B cell (primary cell): ENCODE measurements around the gene RAI14. TPM values are rescaled to one million over a fixed set of nuclear protein-coding genes. Genes with fewer than 3 reads are reported as not detected.

Experiments used
- ATAC-seq: fragments of 200-7000 bp; cut with Tn5 transposase; one replicate; pipeline ENCODE4 v1.10.0; 2021; ENCODE audit warnings: low read depth, mild to moderate bottlenecking, moderate number of reproducible peaks, moderate library complexity
- CTCF ChIA-PET: fragments of 350-600 bp; sonication (Branson Sonifier 250); formaldehyde crosslinking; loops from one replicate; lab custom pipeline; 2021; ENCODE audit warnings: antibody characterized with exemption, inconsistent platforms; lab: Charles Lee
- POLR2A ChIA-PET: fragments of 350-600 bp; sonication (Branson Sonifier 250); formaldehyde crosslinking; loops from one replicate; lab custom pipeline; 2021; ENCODE audit warnings: antibody characterized with exemption; lab: Charles Lee
- DNase-seq: peaks from one replicate; pipeline ENCODE4 v3.0.0; 2013
- H2AFZ ChIP-seq: 2 replicates; pipeline ENCODE4 v1.6.1; 2012; ENCODE audit warnings: mild to moderate bottlenecking, low read depth, low read length; ENCODE audit not compliant: insufficient read depth, poor library complexity, severe bottlenecking
- H3K27ac ChIP-seq, 2 donors: 1 replicate in 1 of 2; 2 replicates in 1 of 2; pipeline ENCODE4 v1.5.1; 2012 to 2013; ENCODE audit warnings: low read length in 2 of 2, mild to moderate bottlenecking in 2 of 2, moderate library complexity in 1 of 2
- H3K27me3 ChIP-seq, 4 experiments: fragments of 200-600 bp in 1 of 4; sonication (generic) in 1 of 4; replicated peaks in 1 of 4; 1 replicate in 2 of 4; 2 replicates in 2 of 4; pipeline versions ENCODE4 v1.6.1 to v1.7.0; 2013 to 2016; ENCODE audit warnings: low read length in 3 of 4, mild to moderate bottlenecking in 2 of 4, mixed read lengths in 1 of 4, moderate library complexity in 1 of 4; ENCODE audit not compliant: insufficient read depth in 4 of 4, control insufficient read depth in 3 of 4; ENCODE audit errors: control extremely low read depth in 1 of 4
- H3K36me3 ChIP-seq, 2 experiments: replicated peaks in 1 of 2; 1 replicate in 1 of 2; 2 replicates in 1 of 2; pipeline versions ENCODE4 v1.6.1 to v1.7.1; 2013; ENCODE audit warnings: low read length in 1 of 2; ENCODE audit not compliant: insufficient read depth in 2 of 2, control insufficient read depth in 1 of 2; ENCODE audit errors: control extremely low read depth in 1 of 2, extremely low read depth in 1 of 2
- H3K4me1 ChIP-seq, 2 donors: fragments of 200-600 bp in 1 of 2; sonication (generic) in 1 of 2; 1 replicate in 1 of 2; 2 replicates in 1 of 2; pipeline versions ENCODE4 v1.5.1 to v1.6.1; 2013 to 2017; ENCODE audit warnings: low read length in 2 of 2; ENCODE audit not compliant: control insufficient read depth in 2 of 2, insufficient read depth in 2 of 2
- H3K4me2 ChIP-seq: replicated peaks from 2 replicates; pipeline ENCODE3; 2012; ENCODE audit warnings: mild to moderate bottlenecking, low read depth, low read length; ENCODE audit not compliant: poor library complexity, severe bottlenecking
- H3K4me3 ChIP-seq, 5 experiments: fragments of 200-600 bp in 1 of 5; sonication (generic) in 1 of 5; 1 replicate in 3 of 5; 2 replicates in 2 of 5; pipeline versions ENCODE4 v1.5.1 to v1.7.0; 2011 to 2016; ENCODE audit warnings: low read length in 4 of 5, mild to moderate bottlenecking in 4 of 5, low read depth in 2 of 5, control low read depth in 1 of 5, moderate library complexity in 1 of 5; ENCODE audit not compliant: insufficient read depth in 1 of 5; ENCODE audit errors: control extremely low read depth in 1 of 5, extremely low read depth in 1 of 5
- H3K79me2 ChIP-seq: fragments of 200-600 bp; sonication (generic); one replicate; pipeline ENCODE4 v1.6.0; 2016; ENCODE audit warnings: low read length; ENCODE audit not compliant: control insufficient read depth, insufficient read depth
- H3K9ac ChIP-seq: fragments of 200-600 bp; sonication (generic); 2 replicates; pipeline ENCODE4 v1.6.1; 2017; ENCODE audit warnings: mild to moderate bottlenecking, low read length, moderate library complexity
- H3K9me3 ChIP-seq, 3 donors: one replicate each; pipeline versions ENCODE4 v1.6.1 to v1.7.1; 2013; ENCODE audit warnings: low read length in 2 of 3; ENCODE audit not compliant: control insufficient read depth in 2 of 3, insufficient read depth in 1 of 3; ENCODE audit errors: control extremely low read depth in 1 of 3
- H4K20me1 ChIP-seq: 2 replicates; pipeline ENCODE4 v1.6.0; 2012; ENCODE audit warnings: mild to moderate bottlenecking, low read length; ENCODE audit not compliant: insufficient read depth, control insufficient read depth, poor library complexity, severe bottlenecking
- H3K27ac Mint-ChIP-seq: one replicate; pipeline ENCODE4 v1.8.0; 2021; ENCODE audit warnings: mixed read lengths
- H3K27me3 Mint-ChIP-seq: one replicate; pipeline ENCODE4 v1.8.0; 2021; ENCODE audit warnings: mixed read lengths
- H3K4me1 Mint-ChIP-seq: one replicate; pipeline ENCODE4 v1.8.0; 2021; ENCODE audit warnings: mixed read lengths
- H3K4me3 Mint-ChIP-seq: one replicate; pipeline ENCODE4 v1.8.0; 2021; ENCODE audit warnings: mixed read lengths
- H3K9me3 Mint-ChIP-seq: one replicate; pipeline ENCODE4 v1.8.0; 2022; ENCODE audit warnings: mixed read lengths; ENCODE audit not compliant: insufficient read depth
- CTCF ChIP-seq: fragments of 200-600 bp; IDR thresholded peaks from one replicate; pipeline ENCODE4 v1.8.0; 2022; ENCODE audit warnings: antibody characterized with exemption, mild to moderate bottlenecking
- EZH2 ChIP-seq: IDR thresholded peaks from 2 replicates; pipeline ENCODE4 v1.6.1; 2012; ENCODE audit warnings: borderline replicate concordance, low read depth, mild to moderate bottlenecking, moderate library complexity, low read length; ENCODE audit not compliant: insufficient read depth, poor library complexity, severe bottlenecking
- WGBS: methylation state at CpG from one replicate; pipeline ENCODE4 v1.1.5; 2013; ENCODE audit warnings: missing lambda C conversion rate; ENCODE audit not compliant: insufficient coverage; 5-methylcytosine and 5-hydroxymethylcytosine counted together
- intact Hi-C: fragments of 100-400 bp; cut with micrococcal nuclease; formaldehyde crosslinking; loops from one replicate; pipeline ENCODE4 v1.10.0; 2022
- polyA plus RNA-seq: library from polyadenylated mRNA; depleted of rRNA; stranded (reverse); fragments of >200 nt; gene quantifications from 2 replicates; pipeline ENCODE4 v1.2.3, GENCODE V29; 2012
- total RNA-seq, 2 donors: library from RNA; stranded (reverse); fragments of 120-200 nt in 1 of 2; gene quantifications; 1 replicate in 1 of 2; 2 replicates in 1 of 2; pipeline versions ENCODE4 v1.2.3 to v1.2.4, GENCODE V29; 2013 to 2022

RAI14 gene
- total and polyA plus RNA-seq, 2 donors (not counting 1 experiment from before 2014, with no cell fraction given), result 0.55 to 1.9 TPM

- H3K4me2 ChIP-seq, result no peak overlapping the region
- intact Hi-C loops, result no loop called here
- H4K20me1 ChIP-seq, result no peaks in the 10 kb centered on the region
- TF ChIP-seq EZH2 (no peak), CTCF (no peak)
- no peak overlapping the region for H3K27ac ChIP-seq
- H3K27ac Mint-ChIP-seq, result no peak overlapping the region
- no peaks in the 10 kb centered on the region for H3K9me3 Mint-ChIP-seq
- no peaks in the 10 kb centered on the region for H3K36me3 ChIP-seq
- H3K9me3 ChIP-seq, result no peaks in the 10 kb centered on the region
- H3K4me1 Mint-ChIP-seq, result no peaks in the 10 kb centered on the region
- no peak overlapping the region for H3K4me3 ChIP-seq
- no peak overlapping the region for H3K4me3 Mint-ChIP-seq
- no peak for ATAC-seq
- WGBS, result 83% methylated on average over 2 of the region's 2 CpGs
- H3K27me3 ChIP-seq, result no peaks in the 10 kb centered on the region
- ChIA-PET CTCF (no interaction called here), POLR2A (no interaction called here)
- H3K4me1 ChIP-seq, result no peaks in the 10 kb centered on the region
- no peaks in the 10 kb centered on the region for H3K79me2 ChIP-seq
- H3K27me3 Mint-ChIP-seq, result peaks cover 4% of the 10 kb centered on the region
- no peak overlapping the region for H3K9ac ChIP-seq
- no peak for DNase-seq
- H2AFZ ChIP-seq, result no peak overlapping the region
Observed at GRCh38 chr5:34680896-34681295, 24.8 kb downstream of the RAI14 start.

- 100% methylated on average over 2 of the region's 8 CpGs for WGBS
- H3K4me2 ChIP-seq, result no peak overlapping the region
- no peaks in the 10 kb centered on the region for H3K79me2 ChIP-seq
- Mint-ChIP-seq H3K9me3 (no peaks in the 10 kb centered on the region), H3K4me1 (no peaks in the 10 kb centered on the region), H3K27me3 (peaks cover 11% of the 10 kb centered on the region), H3K27ac (no peak overlapping the region), H3K4me3 (no peak overlapping the region)
- H3K36me3 ChIP-seq, result no peaks in the 10 kb centered on the region
- H3K4me3 ChIP-seq, result no peak overlapping the region
- ATAC-seq (no peak), DNase-seq (no peak)
- no peaks in the 10 kb centered on the region for H3K9me3 ChIP-seq
- H4K20me1 ChIP-seq, result no peaks in the 10 kb centered on the region
- POLR2A ChIA-PET, result no interaction called here
- no peak for TF ChIP-seq CTCF
- TF ChIP-seq EZH2, result no peak
- H2AFZ ChIP-seq, result no peak overlapping the region
- CTCF ChIA-PET, result no interaction called here
- intact Hi-C loops, result no loop called here
- no peaks in the 10 kb centered on the region for H3K4me1 ChIP-seq
- H3K27me3 ChIP-seq, result no peaks in the 10 kb centered on the region
- no peak overlapping the region for H3K27ac ChIP-seq
- no peak overlapping the region for H3K9ac ChIP-seq
Observed at GRCh38 chr5:34682926-34683623, 26.9 kb downstream of the RAI14 start.
